Mesothelial cell of epicardium (in vitro differentiated cells): Measurements from ENCODE around the gene CD160. TPM values are rescaled to one million over a fixed set of nuclear protein-coding genes. Genes with fewer than 3 reads are reported as not detected.

Source experiments
- DNase-seq, 2 experiments: peaks; one replicate each; pipeline ENCODE4 v3.0.0; 2021; ENCODE audit warnings: low spot score in 2 of 2; ENCODE audit not compliant: unreplicated experiment in 2 of 2
- H3K27ac Mint-ChIP-seq: 2 replicates; pipeline ENCODE4 v1.8.0; 2021; ENCODE audit warnings: mixed read lengths
- H3K27me3 Mint-ChIP-seq: 2 replicates; pipeline ENCODE4 v1.8.0; 2021; ENCODE audit warnings: low read depth, mixed read lengths
- H3K36me3 Mint-ChIP-seq: 2 replicates; pipeline ENCODE4 v1.8.0; 2021; ENCODE audit warnings: mixed read lengths
- H3K4me1 Mint-ChIP-seq: 2 replicates; pipeline ENCODE4 v1.8.0; 2021; ENCODE audit warnings: mixed read lengths
- H3K4me3 Mint-ChIP-seq: 2 replicates; pipeline ENCODE4 v1.8.0; 2021; ENCODE audit warnings: mild to moderate bottlenecking, moderate library complexity, mixed read lengths
- H3K9me3 Mint-ChIP-seq: 2 replicates; pipeline ENCODE4 v1.8.0; 2021; ENCODE audit warnings: mixed read lengths
- total RNA-seq: library from RNA; stranded (reverse); gene quantifications from 3 replicates; pipeline ENCODE4 v1.2.1, GENCODE V29; 2021
- TF ChIP-seq, protein P1 (sequence below): fragments of 200-600 bp; sonication (generic); IDR thresholded peaks from one replicate; pipeline ENCODE4 v1.5.0; 2021; ENCODE audit warnings: antibody characterized with exemption; ENCODE audit not compliant: unreplicated experiment

CD160 gene
- total RNA-seq, 1 donor from 2014 or later: not detected

DNA sequence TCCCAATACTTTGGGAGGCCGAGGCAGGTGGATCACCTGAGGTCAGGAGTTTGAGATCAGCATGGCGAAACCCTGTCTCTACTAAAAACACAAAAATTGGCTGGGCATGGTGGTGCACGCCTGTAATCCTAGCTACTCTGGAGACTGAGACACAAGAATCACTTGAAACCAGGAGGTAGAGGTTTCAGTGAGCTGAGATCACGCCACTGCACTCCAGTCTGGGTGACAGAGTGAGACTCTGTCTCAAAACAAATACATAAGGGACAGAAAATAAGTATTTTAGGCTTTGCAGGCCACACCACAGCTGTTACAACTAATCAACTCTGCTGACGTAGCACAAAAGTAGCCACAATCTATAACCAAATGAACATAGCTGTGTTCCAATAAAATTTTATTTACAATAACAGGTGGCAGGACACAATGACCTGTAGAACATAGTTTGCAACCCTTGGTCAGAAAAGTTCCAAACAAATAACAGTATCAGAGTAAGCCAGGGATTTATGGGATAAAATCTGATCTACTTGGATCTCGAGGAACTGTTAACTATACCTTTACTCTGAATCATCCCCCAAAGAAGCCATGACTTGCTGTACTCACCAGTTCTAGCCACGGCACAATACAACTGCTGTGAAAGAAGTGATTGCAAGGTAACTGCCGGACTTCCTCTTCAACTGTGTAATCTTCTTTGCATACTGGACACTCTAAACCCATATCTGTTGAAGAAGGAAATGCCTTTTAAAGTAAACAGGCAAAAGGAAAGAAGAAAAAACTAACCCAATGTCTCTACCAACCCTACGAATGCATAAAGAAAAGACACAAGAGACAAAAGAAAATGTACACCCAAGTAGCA is 28.3 kb downstream of the CD160 start:
- TF ChIP-seq, protein P1, sequence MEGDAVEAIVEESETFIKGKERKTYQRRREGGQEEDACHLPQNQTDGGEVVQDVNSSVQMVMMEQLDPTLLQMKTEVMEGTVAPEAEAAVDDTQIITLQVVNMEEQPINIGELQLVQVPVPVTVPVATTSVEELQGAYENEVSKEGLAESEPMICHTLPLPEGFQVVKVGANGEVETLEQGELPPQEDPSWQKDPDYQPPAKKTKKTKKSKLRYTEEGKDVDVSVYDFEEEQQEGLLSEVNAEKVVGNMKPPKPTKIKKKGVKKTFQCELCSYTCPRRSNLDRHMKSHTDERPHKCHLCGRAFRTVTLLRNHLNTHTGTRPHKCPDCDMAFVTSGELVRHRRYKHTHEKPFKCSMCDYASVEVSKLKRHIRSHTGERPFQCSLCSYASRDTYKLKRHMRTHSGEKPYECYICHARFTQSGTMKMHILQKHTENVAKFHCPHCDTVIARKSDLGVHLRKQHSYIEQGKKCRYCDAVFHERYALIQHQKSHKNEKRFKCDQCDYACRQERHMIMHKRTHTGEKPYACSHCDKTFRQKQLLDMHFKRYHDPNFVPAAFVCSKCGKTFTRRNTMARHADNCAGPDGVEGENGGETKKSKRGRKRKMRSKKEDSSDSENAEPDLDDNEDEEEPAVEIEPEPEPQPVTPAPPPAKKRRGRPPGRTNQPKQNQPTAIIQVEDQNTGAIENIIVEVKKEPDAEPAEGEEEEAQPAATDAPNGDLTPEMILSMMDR: no peak
- no peak for DNase-seq

DNA sequence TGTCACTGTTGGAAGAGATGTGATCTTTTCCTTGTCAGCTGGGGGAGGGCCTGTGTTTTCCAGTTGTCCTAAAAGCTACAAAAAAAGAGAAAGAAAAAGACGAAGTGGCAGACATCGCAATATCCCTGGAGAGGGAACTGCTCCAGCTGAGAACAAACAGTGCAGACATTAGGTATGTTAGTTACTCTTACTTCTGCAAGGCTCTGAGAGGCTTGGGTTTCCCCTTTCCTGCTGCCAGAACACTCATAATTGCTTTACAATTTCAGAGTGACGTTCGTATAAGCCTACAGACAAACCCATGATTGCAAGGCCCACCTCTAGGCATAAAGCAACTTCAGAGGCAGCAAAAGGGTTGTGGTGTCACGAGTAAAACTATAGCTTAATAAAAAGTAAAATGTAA is 31.1 kb downstream of the CD160 start:
- DNase-seq: no peak
- Mint-ChIP-seq H3K27me3 (no peaks in the 10 kb centered on the region), H3K4me1 (no peaks in the 10 kb centered on the region), H3K4me3 (no peak overlapping the region), H3K9me3 (no peaks in the 10 kb centered on the region), H3K36me3 (peaks cover 19% of the 10 kb centered on the region), H3K27ac (no peak overlapping the region)
- TF ChIP-seq, protein P1: no peak

More for the DNA sequence above, 28.3 kb downstream of the CD160 start:
- Mint-ChIP-seq H3K27ac (no peak overlapping the region), H3K27me3 (no peaks in the 10 kb centered on the region), H3K9me3 (no peaks in the 10 kb centered on the region), H3K4me3 (no peak overlapping the region), H3K36me3 (peaks cover 38% of the 10 kb centered on the region), H3K4me1 (no peaks in the 10 kb centered on the region)

DNA sequence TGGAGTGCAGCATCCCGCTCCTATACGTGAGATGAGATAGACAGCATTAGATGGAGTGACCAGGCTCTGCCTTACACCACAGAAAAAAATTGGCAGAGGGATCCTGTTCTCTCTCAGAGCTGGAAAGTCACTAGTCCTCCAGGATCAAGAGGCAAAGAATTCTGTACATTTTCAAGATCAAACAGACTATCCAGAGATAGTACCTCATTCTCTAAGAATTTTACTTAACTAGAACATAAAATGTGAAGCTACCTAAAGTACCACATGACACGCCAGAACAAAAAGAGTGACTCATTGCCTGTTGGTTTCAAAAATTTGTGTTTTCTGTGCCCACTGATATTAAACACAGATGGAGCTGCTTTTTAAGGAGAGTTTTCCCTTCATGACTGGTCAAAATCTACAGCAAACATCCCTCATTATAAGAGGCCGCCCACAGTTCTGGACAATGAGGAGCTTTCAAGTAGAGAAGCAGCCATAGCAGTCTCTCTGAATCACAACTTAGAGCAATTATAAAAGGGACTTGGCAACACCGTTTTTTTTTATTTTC is 32.3 kb downstream of the CD160 start:
- no peak overlapping the region for H3K4me3 Mint-ChIP-seq
- no peaks in the 10 kb centered on the region for H3K4me1 Mint-ChIP-seq
- no peaks in the 10 kb centered on the region for H3K9me3 Mint-ChIP-seq
- no peaks in the 10 kb centered on the region for H3K27me3 Mint-ChIP-seq
- H3K36me3 Mint-ChIP-seq: peaks cover 26% of the 10 kb centered on the region
- DNase-seq: no peak
- H3K27ac Mint-ChIP-seq: peak overlapping the region; percentile 18
- TF ChIP-seq, protein P1: no peak

DNA sequence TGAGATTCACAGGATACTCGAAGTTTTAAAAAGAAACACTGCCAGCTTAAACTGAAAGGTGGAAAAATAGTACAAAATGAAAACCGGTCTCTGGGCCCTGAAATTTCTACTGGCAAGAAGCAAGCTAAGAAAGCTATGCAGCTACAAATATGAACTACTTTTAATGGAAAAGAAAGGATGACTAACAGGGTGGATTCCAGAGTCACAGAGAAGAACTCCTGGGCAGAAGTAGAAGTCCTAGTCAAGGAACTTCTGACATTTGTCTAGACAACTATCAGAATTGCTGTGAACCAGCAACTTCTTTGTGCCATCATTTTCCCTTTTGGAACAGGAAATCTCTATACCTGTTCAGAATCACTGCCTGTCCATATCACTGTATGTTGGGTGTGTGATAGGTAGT is 38.1 kb downstream of the CD160 start:
- Mint-ChIP-seq H3K4me1 (no peaks in the 10 kb centered on the region), H3K27ac (peak overlapping the region; percentile 10), H3K27me3 (no peaks in the 10 kb centered on the region), H3K4me3 (no peak overlapping the region), H3K36me3 (peaks cover 52% of the 10 kb centered on the region), H3K9me3 (peaks cover 12% of the 10 kb centered on the region)
- TF ChIP-seq, protein P1: no peak
- no peak for DNase-seq

DNA sequence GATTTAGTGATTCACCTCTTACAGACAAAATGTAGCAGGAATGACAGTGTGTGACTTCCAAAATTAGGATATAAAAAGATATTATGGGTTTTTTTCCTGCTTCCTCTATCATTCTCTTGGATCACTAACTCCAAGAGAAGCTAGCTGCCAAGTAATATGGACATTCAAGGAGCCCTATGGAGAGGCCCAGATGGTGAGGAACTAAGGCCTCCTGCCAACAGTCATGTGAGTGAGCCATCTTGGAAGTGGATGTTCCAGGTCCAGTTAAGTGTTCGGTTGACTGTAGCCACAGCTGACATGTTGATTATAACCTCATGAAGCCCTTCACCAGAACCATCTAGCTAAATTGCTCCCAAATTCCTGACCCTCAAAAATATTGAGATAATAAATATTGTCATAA is 38.8 kb downstream of the CD160 start:
- no peaks in the 10 kb centered on the region for H3K27me3 Mint-ChIP-seq
- DNase-seq: no peak
- H3K9me3 Mint-ChIP-seq: peaks cover 16% of the 10 kb centered on the region
- no peak overlapping the region for H3K27ac Mint-ChIP-seq
- TF ChIP-seq, protein P1: no peak
- H3K36me3 Mint-ChIP-seq: peaks cover 56% of the 10 kb centered on the region
- H3K4me1 Mint-ChIP-seq: no peaks in the 10 kb centered on the region
- H3K4me3 Mint-ChIP-seq: no peak overlapping the region
